Uterus (tissue), 2 donors: ENCODE data around the gene ELOF1.

Experiments used
- CTCF ChIP-seq, 4 experiments: fragments of 200-600 bp in 2 of 4; fragments of 450-650 bp in 2 of 4; sonication (generic) in 2 of 4; IDR thresholded peaks; one replicate each; pipeline ENCODE4 v1.5.1; 2016 to 2019; ENCODE audit warnings: antibody characterized with exemption in 4 of 4, mild to moderate bottlenecking in 2 of 4, moderate library complexity in 1 of 4
- POLR2A ChIP-seq, 2 donors: fragments of 450-650 bp; IDR thresholded peaks; one replicate each; pipeline ENCODE4 v1.6.1; 2016; ENCODE audit warnings: antibody characterized with exemption in 2 of 2, mild to moderate bottlenecking in 1 of 2, moderate library complexity in 1 of 2

GRCh38 chr19:11594084-11594483 is 35.1 kb upstream of the ELOF1 start:
- TF ChIP-seq POLR2A (IDR thresholded peaks at IDR 0.05), result no peak
- TF ChIP-seq CTCF (IDR thresholded peaks at IDR 0.05), result no peak
